ENCODE results near the gene DTD1. TPM values are rescaled to one million over a fixed set of nuclear protein-coding genes. Genes with fewer than 3 reads are reported as not detected.

Gene DTD1
- total RNA-seq, 3 donors from 2014 or later (not counting 1 experiment from before 2014, with no cell fraction given): 23.4 to 28.4 (median 24.1) TPM

DNA sequence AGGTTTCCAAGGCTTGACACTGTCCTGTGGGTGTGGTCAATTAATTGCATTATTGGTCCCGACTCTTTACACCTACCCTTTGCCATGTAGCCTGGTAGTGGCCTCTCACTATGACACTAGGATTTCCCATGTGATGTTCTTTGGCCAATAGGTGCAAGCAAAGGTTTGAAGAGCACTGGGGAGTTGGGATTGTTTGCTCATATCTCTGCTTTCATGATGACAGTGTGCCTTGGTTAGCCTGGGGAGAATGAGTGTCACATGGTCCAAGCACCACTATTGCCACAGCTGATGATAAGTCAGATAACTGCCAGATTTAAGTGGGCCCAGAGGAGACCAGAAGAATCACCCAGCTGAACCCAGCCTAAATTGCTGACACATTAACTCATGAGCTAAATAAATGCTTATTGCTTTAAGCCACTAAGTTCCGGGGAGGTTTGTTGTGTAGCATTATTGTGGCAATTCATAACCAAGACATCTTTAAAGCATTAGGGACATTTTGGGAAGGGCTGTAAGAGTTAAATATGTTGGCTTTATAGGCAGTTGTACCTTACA, 208.5 kb downstream of the DTD1 start:
- Mint-ChIP-seq H3K9me3 (no peaks in the 10 kb centered on the region), H3K27me3 (ENCODE audit: low read depth in 2 of 2) (peaks cover 7 to 19% of the 10 kb centered on the region in 2 donors), H3K4me1 (peaks cover 18 to 19% of the 10 kb centered on the region in 2 donors), H3K36me3 (no peaks in the 10 kb centered on the region), H3K27ac (no peak overlapping the region), H3K4me3 (no peak overlapping the region)
- intact Hi-C loops (cut with micrococcal nuclease): no loop called here
- no peaks in the 10 kb centered on the region for H3K36me3 ChIP-seq (ENCODE audit: control insufficient read depth, insufficient read depth, low read length)
- no peak overlapping the region for H3K27ac ChIP-seq (ENCODE audit: low read length)
- ATAC-seq (no peak), DNase-seq (no peak)
- no peaks in the 10 kb centered on the region for H3K27me3 ChIP-seq (ENCODE audit: control insufficient read depth, insufficient read depth, low read length)
- H3K9me3 ChIP-seq (ENCODE audit: control insufficient read depth, insufficient read depth, low read length): no peaks in the 10 kb centered on the region
- H3K4me1 ChIP-seq (ENCODE audit: control insufficient read depth, insufficient read depth, low read length): peaks cover 12% of the 10 kb centered on the region
- no CpG with 5 or more reads among the region's 2 CpGs for WGBS (ENCODE audit: insufficient coverage)
- no peak overlapping the region for H3K4me3 ChIP-seq (ENCODE audit: low read length)
- TF ChIP-seq, protein P1, sequence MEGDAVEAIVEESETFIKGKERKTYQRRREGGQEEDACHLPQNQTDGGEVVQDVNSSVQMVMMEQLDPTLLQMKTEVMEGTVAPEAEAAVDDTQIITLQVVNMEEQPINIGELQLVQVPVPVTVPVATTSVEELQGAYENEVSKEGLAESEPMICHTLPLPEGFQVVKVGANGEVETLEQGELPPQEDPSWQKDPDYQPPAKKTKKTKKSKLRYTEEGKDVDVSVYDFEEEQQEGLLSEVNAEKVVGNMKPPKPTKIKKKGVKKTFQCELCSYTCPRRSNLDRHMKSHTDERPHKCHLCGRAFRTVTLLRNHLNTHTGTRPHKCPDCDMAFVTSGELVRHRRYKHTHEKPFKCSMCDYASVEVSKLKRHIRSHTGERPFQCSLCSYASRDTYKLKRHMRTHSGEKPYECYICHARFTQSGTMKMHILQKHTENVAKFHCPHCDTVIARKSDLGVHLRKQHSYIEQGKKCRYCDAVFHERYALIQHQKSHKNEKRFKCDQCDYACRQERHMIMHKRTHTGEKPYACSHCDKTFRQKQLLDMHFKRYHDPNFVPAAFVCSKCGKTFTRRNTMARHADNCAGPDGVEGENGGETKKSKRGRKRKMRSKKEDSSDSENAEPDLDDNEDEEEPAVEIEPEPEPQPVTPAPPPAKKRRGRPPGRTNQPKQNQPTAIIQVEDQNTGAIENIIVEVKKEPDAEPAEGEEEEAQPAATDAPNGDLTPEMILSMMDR (IDR thresholded peaks at IDR 0.05): no peak

DNA sequence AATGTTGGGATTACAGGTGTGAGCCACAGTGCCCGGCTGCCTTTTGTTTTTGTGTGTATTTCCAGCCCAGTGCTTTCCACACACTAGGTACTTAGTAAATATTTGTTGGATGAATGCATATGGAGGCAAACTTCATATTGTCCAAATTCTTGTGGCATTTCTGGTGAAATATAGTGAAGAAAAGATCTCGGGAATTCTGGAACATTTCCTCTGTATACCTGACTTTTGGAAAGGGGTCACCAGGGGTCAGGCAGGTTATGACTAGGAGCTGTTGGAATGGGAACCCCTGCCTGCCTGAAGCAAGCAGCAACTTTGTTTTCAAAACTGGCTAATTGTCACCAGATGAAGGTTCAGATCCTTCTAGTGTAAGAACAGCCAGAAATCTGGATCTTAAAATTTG, 213.7 kb downstream of the DTD1 start:
- WGBS (ENCODE audit: insufficient coverage): 85% methylated on average over 2 of the region's 2 CpGs
- Mint-ChIP-seq H3K27me3 (ENCODE audit: low read depth in 2 of 2) (peaks cover 0 to 7% of the 10 kb centered on the region in 2 donors), H3K4me3 (no peak overlapping the region), H3K36me3 (no peaks in the 10 kb centered on the region), H3K27ac (no peak overlapping the region), H3K4me1 (no peaks in the 10 kb centered on the region), H3K9me3 (no peaks in the 10 kb centered on the region)
- H3K27ac ChIP-seq (ENCODE audit: low read length): no peak overlapping the region
- H3K27me3 ChIP-seq (ENCODE audit: control insufficient read depth, insufficient read depth, low read length): no peaks in the 10 kb centered on the region
- H3K4me1 ChIP-seq (ENCODE audit: control insufficient read depth, insufficient read depth, low read length): no peaks in the 10 kb centered on the region
- H3K36me3 ChIP-seq (ENCODE audit: control insufficient read depth, insufficient read depth, low read length): no peaks in the 10 kb centered on the region
- intact Hi-C loops (cut with micrococcal nuclease): no loop called here
- TF ChIP-seq, protein P1 (IDR thresholded peaks at IDR 0.05): no peak
- no peaks in the 10 kb centered on the region for H3K9me3 ChIP-seq (ENCODE audit: control insufficient read depth, insufficient read depth, low read length)
- no peak overlapping the region for H3K4me3 ChIP-seq (ENCODE audit: low read length)
- DNase-seq (no peak), ATAC-seq (no peak)

DNA sequence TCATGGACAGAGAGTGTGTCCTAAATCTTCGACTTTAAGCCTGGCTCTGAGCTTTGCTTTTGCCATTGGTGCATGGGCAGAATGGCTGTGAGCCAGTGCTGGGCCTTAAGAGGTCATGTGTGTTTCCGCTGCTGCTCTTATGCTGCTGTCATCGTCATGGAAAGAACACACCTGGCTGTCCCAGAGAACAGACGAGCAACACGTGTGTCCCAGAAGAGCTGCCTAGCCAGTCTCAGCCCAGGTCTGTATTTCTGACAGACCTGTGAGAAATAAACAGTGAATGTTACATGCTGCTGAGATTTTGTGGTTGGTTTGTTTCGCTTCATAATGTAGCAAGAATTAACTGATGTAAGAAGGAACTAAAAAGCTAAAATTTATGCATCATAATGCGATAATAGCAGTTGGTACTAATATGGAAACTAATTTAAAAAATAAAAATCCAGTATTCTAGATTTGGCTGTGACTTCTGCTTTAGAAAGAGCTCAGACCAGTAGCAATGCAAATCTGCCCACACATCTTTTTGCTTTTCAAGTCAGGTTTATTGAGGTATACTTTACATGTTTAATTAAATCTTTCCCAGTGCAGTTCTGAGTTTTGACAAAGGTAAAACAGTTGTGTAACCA, 214.3 kb downstream of the DTD1 start:
- Histone ChIP-seq H3K4me3 (ENCODE audit: low read length) (no peak overlapping the region), H3K4me1 (ENCODE audit: control insufficient read depth, insufficient read depth, low read length) (no peaks in the 10 kb centered on the region), H3K27me3 (ENCODE audit: control insufficient read depth, insufficient read depth, low read length) (no peaks in the 10 kb centered on the region), H3K27ac (ENCODE audit: low read length) (no peak overlapping the region), H3K36me3 (ENCODE audit: control insufficient read depth, insufficient read depth, low read length) (no peaks in the 10 kb centered on the region), H3K9me3 (ENCODE audit: control insufficient read depth, insufficient read depth, low read length) (no peaks in the 10 kb centered on the region)
- WGBS (ENCODE audit: insufficient coverage): 85% methylated on average over 7 of the region's 7 CpGs
- DNase-seq: no peak
- Mint-ChIP-seq H3K36me3 (no peaks in the 10 kb centered on the region), H3K27me3 (ENCODE audit: low read depth in 2 of 2) (peaks cover 0 to 7% of the 10 kb centered on the region in 2 donors), H3K4me3 (no peak overlapping the region), H3K9me3 (no peaks in the 10 kb centered on the region), H3K27ac (no peak overlapping the region), H3K4me1 (no peaks in the 10 kb centered on the region)
- intact Hi-C loops (cut with micrococcal nuclease): no loop called here
- ATAC-seq: no peak
- TF ChIP-seq, protein P1 (IDR thresholded peaks at IDR 0.05): no peak

DNA sequence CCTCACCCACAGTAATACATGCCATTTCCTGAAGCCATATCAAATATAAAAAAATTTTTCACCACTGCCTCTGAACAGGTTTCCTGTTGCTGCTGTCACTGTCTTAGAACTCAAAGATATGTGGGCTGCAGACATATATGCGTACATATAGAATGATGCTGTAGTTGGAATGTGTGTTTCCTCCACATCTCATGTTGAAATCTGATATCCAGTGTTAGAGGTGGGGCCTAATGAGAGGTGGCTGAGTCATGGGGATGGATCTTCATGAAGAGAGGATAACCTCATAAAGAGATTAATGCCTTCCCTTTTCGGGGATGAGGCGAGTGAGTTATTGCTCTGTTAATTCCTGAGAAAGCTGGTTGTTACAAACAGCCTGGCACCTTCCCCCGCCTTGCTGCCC, 218.0 kb downstream of the DTD1 start:
- intact Hi-C loops (cut with micrococcal nuclease): no loop called here
- Mint-ChIP-seq H3K9me3 (no peaks in the 10 kb centered on the region), H3K27ac (no peak overlapping the region), H3K4me3 (no peak overlapping the region), H3K27me3 (ENCODE audit: low read depth in 2 of 2) (peaks cover 0 to 7% of the 10 kb centered on the region in 2 donors), H3K4me1 (no peaks in the 10 kb centered on the region), H3K36me3 (no peaks in the 10 kb centered on the region)
- no peaks in the 10 kb centered on the region for H3K4me1 ChIP-seq (ENCODE audit: control insufficient read depth, insufficient read depth, low read length)
- H3K27ac ChIP-seq (ENCODE audit: low read length): no peak overlapping the region
- H3K4me3 ChIP-seq (ENCODE audit: low read length): no peak overlapping the region
- H3K36me3 ChIP-seq (ENCODE audit: control insufficient read depth, insufficient read depth, low read length): no peaks in the 10 kb centered on the region
- 74% methylated on average over 4 of the region's 4 CpGs for WGBS (ENCODE audit: insufficient coverage)
- no peaks in the 10 kb centered on the region for H3K27me3 ChIP-seq (ENCODE audit: control insufficient read depth, insufficient read depth, low read length)
- no peaks in the 10 kb centered on the region for H3K9me3 ChIP-seq (ENCODE audit: control insufficient read depth, insufficient read depth, low read length)
- ATAC-seq (no peak), DNase-seq (peak in 1 of 2 donors; percentile 28)
- TF ChIP-seq, protein P1 (IDR thresholded peaks at IDR 0.05): no peak
